SK-N-SH (cell line): ENCODE measurements around the gene CEP41. TPM values are rescaled to one million over a fixed set of nuclear protein-coding genes. Genes with fewer than 3 reads are reported as not detected.

Source experiments
- CTCF ChIA-PET: fragments of 300-600, 350-600 bp; formaldehyde crosslinking; extraction: SDS; loops from one replicate; lab custom pipeline; 2021; lab: Yijun Ruan, JAX
- POLR2A ChIA-PET: fragments of 350-600 bp; sonication (Branson Sonifier 250); formaldehyde crosslinking; extraction: SDS; loops from one replicate; lab custom pipeline; 2020; ENCODE audit warnings: antibody characterized with exemption, inconsistent platforms; lab: Yijun Ruan, JAX
- DNase-seq: peaks from one replicate; pipeline ENCODE4 v3.0.0; 2012
- H2AFZ ChIP-seq: fragments of 200-600 bp; sonication (generic); 2 replicates; pipeline ENCODE4 v1.8.1; 2016; ENCODE audit warnings: antibody characterized with exemption, mild to moderate bottlenecking, low read depth
- H3F3A ChIP-seq: fragments of 200-600 bp; sonication (generic); replicated peaks from 2 replicates; pipeline ENCODE3; 2016; ENCODE audit warnings: antibody characterized with exemption, mild to moderate bottlenecking; ENCODE audit not compliant: insufficient read depth
- H3K27ac ChIP-seq, 2 experiments: fragments of 200-500 bp in 1 of 2; fragments of 200-600 bp in 1 of 2; sonication (Bioruptor generic) in 1 of 2; sonication (generic), shearing (Covaris generic) in 1 of 2; 2 replicates each; pipeline versions ENCODE4 v1.5.1 to v1.6.1; 2014 to 2016; ENCODE audit warnings: low read depth in 2 of 2, inconsistent platforms in 1 of 2, low read length in 1 of 2, mild to moderate bottlenecking in 1 of 2, mixed read lengths in 1 of 2
- H3K27me3 ChIP-seq: fragments of 200-600 bp; sonication (generic), shearing (Covaris generic); 2 replicates; pipeline ENCODE4 v1.6.1; 2016; ENCODE audit warnings: mixed run types; ENCODE audit not compliant: insufficient read depth
- H3K36me3 ChIP-seq, 2 experiments: fragments of 200-500 bp in 1 of 2; fragments of 200-600 bp in 1 of 2; sonication (Bioruptor generic) in 1 of 2; sonication (generic) in 1 of 2; replicated peaks in 1 of 2; 2 replicates each; pipeline versions ENCODE3 to v1.5.1; 2014 to 2016; ENCODE audit warnings: low read length in 1 of 2, mild to moderate bottlenecking in 1 of 2; ENCODE audit not compliant: insufficient read depth in 2 of 2, control insufficient read depth in 1 of 2
- H3K4me1 ChIP-seq, 2 experiments: fragments of 200-500 bp in 1 of 2; fragments of 200-600 bp in 1 of 2; sonication (Bioruptor generic) in 1 of 2; sonication (generic), shearing (Covaris generic) in 1 of 2; 2 replicates each; pipeline versions ENCODE4 v1.5.1 to v1.6.1; 2014 to 2016; ENCODE audit warnings: low read depth in 1 of 2, low read length in 1 of 2, mixed run types in 1 of 2; ENCODE audit not compliant: insufficient read depth in 2 of 2, control insufficient read depth in 1 of 2
- H3K4me2 ChIP-seq: fragments of 200-600 bp; sonication (generic), shearing (Covaris generic); 2 replicates; pipeline ENCODE4 v1.6.1; 2017; ENCODE audit warnings: mixed run types
- H3K4me3 ChIP-seq, 2 experiments: fragments of 200-500 bp in 1 of 2; fragments of 200-600 bp in 1 of 2; sonication (Bioruptor generic) in 1 of 2; sonication (generic), shearing (Covaris generic) in 1 of 2; 2 replicates each; pipeline versions ENCODE4 v1.5.1 to v1.8.1; 2014 to 2016; ENCODE audit warnings: low read depth in 2 of 2, inconsistent platforms in 1 of 2, low read length in 1 of 2, mild to moderate bottlenecking in 1 of 2, mixed read lengths in 1 of 2, moderate library complexity in 1 of 2
- H3K79me2 ChIP-seq: fragments of 200-600 bp; sonication (generic); 2 replicates; pipeline ENCODE4 v1.8.1; 2017; ENCODE audit warnings: mild to moderate bottlenecking; ENCODE audit not compliant: insufficient read depth
- H3K9ac ChIP-seq: fragments of 200-600 bp; sonication (generic); 2 replicates; pipeline ENCODE4 v1.6.1; 2017; ENCODE audit warnings: mixed run types
- H3K9me2 ChIP-seq: fragments of 200-600 bp; sonication (generic); 2 replicates; pipeline ENCODE4 v1.6.1; 2017; ENCODE audit warnings: mixed run types
- H3K9me3 ChIP-seq: fragments of 200-600 bp; sonication (generic); 2 replicates; pipeline ENCODE4 v1.6.1; 2017; ENCODE audit warnings: mixed run types, mild to moderate bottlenecking, moderate library complexity
- H4K20me1 ChIP-seq: fragments of 200-600 bp; sonication (generic); 2 replicates; pipeline ENCODE4 v1.6.1; 2017; ENCODE audit warnings: mild to moderate bottlenecking, mixed run types; ENCODE audit not compliant: insufficient read depth
- CHD2 ChIP-seq: fragments of 150-350 bp; IDR thresholded peaks from 2 replicates; pipeline ENCODE4 v1.6.1; 2018; ENCODE audit warnings: low read length; ENCODE audit not compliant: partially characterized antibody
- ELF1 ChIP-seq: IDR thresholded peaks from 2 replicates; pipeline ENCODE4 v1.4.0; 2012
- FOXJ3 ChIP-seq: sonication (generic); formaldehyde crosslinking; IDR thresholded peaks from 2 replicates; pipeline ENCODE4 v1.5.1; 2020; ENCODE audit warnings: mild to moderate bottlenecking, missing genetic modification reagents
- FOXM1 ChIP-seq: IDR thresholded peaks from 2 replicates; pipeline ENCODE4 v1.4.0; 2012; ENCODE audit warnings: low read depth, mild to moderate bottlenecking
- GABPA ChIP-seq: IDR thresholded peaks from 2 replicates; pipeline ENCODE4 v1.4.0; 2012; ENCODE audit warnings: low read depth, mild to moderate bottlenecking
- GATA2 ChIP-seq: sonication (generic); formaldehyde crosslinking; IDR thresholded peaks from 2 replicates; pipeline ENCODE4 v1.5.0; 2020; ENCODE audit warnings: mild to moderate bottlenecking, missing genetic modification reagents
- JUND ChIP-seq: IDR thresholded peaks from 2 replicates; pipeline ENCODE4 v1.4.0; 2012
- MAX ChIP-seq: IDR thresholded peaks from 2 replicates; pipeline ENCODE4 v1.4.0; 2012; ENCODE audit warnings: low read depth
- MXI1 ChIP-seq: IDR thresholded peaks from 2 replicates; pipeline ENCODE4 v1.6.1; 2012; ENCODE audit warnings: mild to moderate bottlenecking, low read depth, low read length, improper control_type of control experiment
- NFIC ChIP-seq: IDR thresholded peaks from 2 replicates; pipeline ENCODE4 v1.4.0; 2012; ENCODE audit warnings: borderline replicate concordance
- RAD21 ChIP-seq: IDR thresholded peaks from 2 replicates; pipeline ENCODE4 v1.6.1; 2012; ENCODE audit warnings: mild to moderate bottlenecking, low read length
- RCOR1 ChIP-seq: fragments of 150-350 bp; IDR thresholded peaks from 2 replicates; pipeline ENCODE4 v1.6.1; 2017; ENCODE audit warnings: antibody characterized with exemption, low read length
- REST ChIP-seq: IDR thresholded peaks from 2 replicates; pipeline ENCODE4 v1.6.1; 2012; ENCODE audit warnings: mild to moderate bottlenecking, low read depth, low read length, moderate library complexity
- RXRA ChIP-seq: IDR thresholded peaks from 2 replicates; pipeline ENCODE4 v1.4.0; 2012; ENCODE audit warnings: low read depth, mild to moderate bottlenecking, borderline replicate concordance
- SIN3A ChIP-seq: IDR thresholded peaks from 2 replicates; pipeline ENCODE4 v1.6.1; 2012; ENCODE audit warnings: low read depth, mild to moderate bottlenecking, low read length, moderate library complexity, borderline replicate concordance
- SMC3 ChIP-seq: IDR thresholded peaks from 2 replicates; pipeline ENCODE4 v1.6.1; 2012; ENCODE audit warnings: low read depth, low read length, improper control_type of control experiment
- TAF1 ChIP-seq: IDR thresholded peaks from 2 replicates; pipeline ENCODE4 v1.6.1; 2012; ENCODE audit warnings: low read depth, mild to moderate bottlenecking, low read length, moderate library complexity, borderline replicate concordance
- TCF12 ChIP-seq: IDR thresholded peaks from 2 replicates; pipeline ENCODE4 v1.4.0; 2012
- USF2 ChIP-seq: fragments of 150-350 bp; IDR thresholded peaks from 2 replicates; pipeline ENCODE4 v1.6.1; 2017; ENCODE audit warnings: antibody characterized with exemption, low read length, low read depth, borderline replicate concordance
- YY1 ChIP-seq: IDR thresholded peaks from 2 replicates; pipeline ENCODE4 v1.4.0; 2012; ENCODE audit warnings: low read depth, mild to moderate bottlenecking
- ZBTB33 ChIP-seq: IDR thresholded peaks from 2 replicates; pipeline ENCODE4 v1.4.0; 2012; ENCODE audit warnings: low read depth, borderline replicate concordance
- WGBS: methylation state at CpG from one replicate; pipeline ENCODE4 v1.1.6; 2017; ENCODE audit warnings: low lambda C conversion rate; 5-methylcytosine and 5-hydroxymethylcytosine counted together
- polyA plus RNA-seq, 3 experiments: library from polyadenylated mRNA; depleted of rRNA; stranded (reverse); fragments of >200 nt; gene quantifications; 2 replicates each; pipeline ENCODE4 v1.2.3, GENCODE V29; 2012

The CEP41 gene
- polyA plus RNA-seq, 1 of the 3 experiments (the other 2 are of a cell fraction): 20.9 TPM

- no peak for DNase-seq
- CTCF ChIA-PET: no interaction called here
- peaks cover 0 to 5% of the 10 kb centered on the region in 2 experiments for H3K36me3 ChIP-seq
- H3K9ac ChIP-seq: no peak overlapping the region
- H3K4me2 ChIP-seq: no peak overlapping the region
- H4K20me1 ChIP-seq: no peaks in the 10 kb centered on the region
- no peak overlapping the region for H3K4me3 ChIP-seq
- no peaks in the 10 kb centered on the region for H3K27me3 ChIP-seq
- no peak overlapping the region for H3K27ac ChIP-seq
- WGBS: 97% methylated on average over 1 of the region's 1 CpG
- H3K9me2 ChIP-seq: no peaks in the 10 kb centered on the region
- TF ChIP-seq RCOR1 (no peak), FOXJ3 (CRISPR knock-in tag) (no peak), ELF1 (no peak)
- TF ChIP-seq, all 33 proteins: peak for 0
- no peak overlapping the region for H2AFZ ChIP-seq
- no peaks in the 10 kb centered on the region for H3K79me2 ChIP-seq
- POLR2A ChIA-PET: no interaction called here
- no peaks in the 10 kb centered on the region for H3F3A ChIP-seq
- H3K4me1 ChIP-seq: peaks cover 7 to 11% of the 10 kb centered on the region in 2 experiments; a peak in 3 of 4 replicates
- H3K9me3 ChIP-seq: no peaks in the 10 kb centered on the region
Observed at GRCh38 chr7:130436253-130436652, 4.6 kb downstream of the CEP41 start.

- no peak overlapping the region for H3K27ac ChIP-seq
- TF ChIP-seq RAD21 (no peak), RCOR1 (no peak), TAF1 (no peak), TCF12 (no peak), MAX (no peak), SMC3 (no peak), CHD2 (no peak), ZBTB33 (no peak), GATA2 (CRISPR knock-in tag) (no peak), FOXM1 (no peak), GABPA (no peak), USF2 (no peak), YY1 (no peak), MXI1 (no peak), REST (no peak), NFIC (no peak), JUND (no peak), RXRA (no peak), SIN3A (no peak)
- CTCF ChIA-PET: no interaction called here
- no peaks in the 10 kb centered on the region for H3K9me3 ChIP-seq
- no peak for DNase-seq
- 85% methylated on average over 2 of the region's 2 CpGs for WGBS
- no peak overlapping the region for H3K9ac ChIP-seq
- H2AFZ ChIP-seq: no peak overlapping the region
- no peak overlapping the region for H3K4me3 ChIP-seq
- H3K4me2 ChIP-seq: no peak overlapping the region
- H3K79me2 ChIP-seq: no peaks in the 10 kb centered on the region
- H4K20me1 ChIP-seq: no peaks in the 10 kb centered on the region
- H3F3A ChIP-seq: no peaks in the 10 kb centered on the region
- peaks cover 14 to 16% of the 10 kb centered on the region in 2 experiments; a peak in 3 of 4 replicates for H3K4me1 ChIP-seq
- POLR2A ChIA-PET: no interaction called here
- no peaks in the 10 kb centered on the region for H3K9me2 ChIP-seq
- H3K27me3 ChIP-seq: no peaks in the 10 kb centered on the region
- peaks cover 0 to 5% of the 10 kb centered on the region in 2 experiments for H3K36me3 ChIP-seq
Observed at GRCh38 chr7:130435311-130435854, 5.4 kb downstream of the CEP41 start.
